Caco-2 (cell line): ENCODE results near the gene KLHDC9. TPM values are rescaled to one million over a fixed set of nuclear protein-coding genes. Genes with fewer than 3 reads are reported as not detected.
A peak's percentile ranks its signal among the peaks of the same experiment; 100 is the strongest.

Source experiments
- BruUV-seq: library from RNA; stranded (reverse); fragments of 400-500 nt; replicated peaks from 2 replicates; lab custom pipeline; 2021; lab: Mats Ljungman, UMichigan
- CTCF ChIA-PET: fragments of 300-600 bp; sonication (Branson Sonifier 250); formaldehyde crosslinking; loops from one replicate; lab custom pipeline; 2022; ENCODE audit warnings: antibody characterized with exemption; lab: Charles Lee
- POLR2A ChIA-PET: fragments of 300-600 bp; sonication (Branson Sonifier 250); formaldehyde crosslinking; loops from one replicate; lab custom pipeline; 2022; ENCODE audit warnings: antibody characterized with exemption; lab: Charles Lee
- DNase-seq, 2 experiments: peaks; one replicate each; pipeline versions ENCODE4 v3.0.0 to v3.0.0-alpha.2; 2020 to 2022
- H3K27me3 ChIP-seq: replicated peaks from 2 replicates; pipeline ENCODE4 v1.6.0; 2011; ENCODE audit warnings: low read length; ENCODE audit not compliant: control insufficient read depth, insufficient read depth
- H3K36me3 ChIP-seq: 2 replicates; pipeline ENCODE4 v1.5.1; 2011; ENCODE audit warnings: low read length; ENCODE audit not compliant: control insufficient read depth, insufficient read depth
- H3K4me1 ChIP-seq: fragments of 250-450 bp; sonication (Bioruptor Pico); 2 replicates; pipeline ENCODE4 v1.5.1; 2020; ENCODE audit warnings: mild to moderate bottlenecking
- H3K4me3 ChIP-seq: 2 replicates; pipeline ENCODE4 v1.5.1; 2011; ENCODE audit warnings: low read depth, mild to moderate bottlenecking, control low read depth, low read length
- H3K9me3 ChIP-seq: fragments of 250-450 bp; sonication (Bioruptor Pico); 2 replicates; pipeline ENCODE4 v1.5.1; 2020; ENCODE audit warnings: mild to moderate bottlenecking, moderate library complexity
- H3K27ac Mint-ChIP-seq: one replicate; pipeline ENCODE4 v1.8.0; 2022; ENCODE audit warnings: mixed read lengths; ENCODE audit not compliant: unreplicated experiment
- H3K27me3 Mint-ChIP-seq: one replicate; pipeline ENCODE4 v1.8.0; 2022; ENCODE audit warnings: mixed read lengths; ENCODE audit not compliant: insufficient read depth, unreplicated experiment
- H3K36me3 Mint-ChIP-seq: one replicate; pipeline ENCODE4 v1.8.0; 2022; ENCODE audit warnings: mild to moderate bottlenecking, mixed read lengths; ENCODE audit not compliant: insufficient read depth, unreplicated experiment
- H3K4me1 Mint-ChIP-seq: one replicate; pipeline ENCODE4 v1.8.0; 2022; ENCODE audit warnings: low read depth, mixed read lengths; ENCODE audit not compliant: unreplicated experiment
- H3K4me3 Mint-ChIP-seq: one replicate; pipeline ENCODE4 v1.8.0; 2022; ENCODE audit warnings: mild to moderate bottlenecking, moderate library complexity, mixed read lengths; ENCODE audit not compliant: unreplicated experiment
- H3K9me3 Mint-ChIP-seq: one replicate; pipeline ENCODE4 v1.8.0; 2022; ENCODE audit warnings: mixed read lengths; ENCODE audit not compliant: unreplicated experiment
- CTCF ChIP-seq, 2 experiments: fragments of 200-600 bp in 1 of 2; IDR thresholded peaks; 1 replicate in 1 of 2; 2 replicates in 1 of 2; pipeline versions ENCODE4 v1.5.1 to v1.8.0; 2011 to 2022; ENCODE audit warnings: antibody characterized with exemption in 1 of 2, control low read depth in 1 of 2, inconsistent platforms in 1 of 2, low read depth in 1 of 2, low read length in 1 of 2, mild to moderate bottlenecking in 1 of 2, moderate library complexity in 1 of 2; ENCODE audit not compliant: insufficient read depth in 1 of 2, severe bottlenecking in 1 of 2, unreplicated experiment in 1 of 2
- intact Hi-C: fragments of 100-400 bp; cut with micrococcal nuclease; formaldehyde crosslinking; loops from one replicate; pipeline ENCODE4 v1.10.0; 2022; ENCODE audit not compliant: unreplicated experiment
- total RNA-seq: library from RNA; stranded (reverse); gene quantifications from 2 replicates; pipeline ENCODE4 v1.2.3, GENCODE V29; 2022

KLHDC9 gene
- total RNA-seq, 1 experiment from 2014 or later = 2.0 TPM

GRCh38 chr1:161069731-161070270, 28.4 kb upstream of the KLHDC9 start, which contains the start of gene ARHGAP30:
TSS of gene ARHGAP30 (minus strand) at chr1:161069891. CDS start at chr1:161069624, 267 bp downstream.
- ChIA-PET POLR2A (interaction anchor here (0.6 kb wide), 1 partner anchor 299 kb away, joined by 3 read pairs; no protein-coding TSS in a partner anchor), CTCF (interaction anchor here (0.6 to 3.4 kb wide), 2 partner anchors 28 to 32 kb away, joined by 3 to 32 read pairs; partner anchors contain the start of gene KLHDC9)
- no TSS peak for BruUV-seq
- H3K36me3 Mint-ChIP-seq = peaks cover 4% of the 10 kb centered on the region
- peaks cover 9% of the 10 kb centered on the region for H3K4me1 Mint-ChIP-seq
- intact Hi-C loops = no loop called here
- H3K36me3 ChIP-seq = no peaks in the 10 kb centered on the region
- no peaks in the 10 kb centered on the region for H3K27me3 ChIP-seq
- H3K27ac Mint-ChIP-seq = no peak within 1 kb of the TSS
- H3K9me3 Mint-ChIP-seq = no peaks in the 10 kb centered on the region
- DNase-seq = no peak
- no peaks in the 10 kb centered on the region for H3K9me3 ChIP-seq
- H3K4me3 Mint-ChIP-seq = no peak within 1 kb of the TSS
- H3K27me3 Mint-ChIP-seq = no peaks in the 10 kb centered on the region
- H3K4me1 ChIP-seq = no peaks in the 10 kb centered on the region
- no peak for TF ChIP-seq CTCF (IDR thresholded peaks at IDR 0.05; ENCODE audit: insufficient read depth in 1 of 2, low read depth in 1 of 2, low read length in 1 of 2, severe bottlenecking in 1 of 2, unreplicated experiment in 1 of 2)
- no peak within 1 kb of the TSS for H3K4me3 ChIP-seq

GRCh38 chr1:161070761-161071160, 27.4 kb upstream of the KLHDC9 start:
- Mint-ChIP-seq H3K27ac (no peak overlapping the region), H3K4me3 (no peak overlapping the region), H3K9me3 (no peaks in the 10 kb centered on the region), H3K36me3 (peaks cover 4% of the 10 kb centered on the region), H3K27me3 (no peaks in the 10 kb centered on the region), H3K4me1 (peaks cover 9% of the 10 kb centered on the region)
- CTCF ChIA-PET = interaction anchor here (3.4 kb wide), 1 partner anchor 27 kb away, joined by 32 read pairs; the partner anchor contains the start of gene KLHDC9
- POLR2A ChIA-PET = no interaction called here
- BruUV-seq = no TSS peak
- no peak for TF ChIP-seq CTCF (IDR thresholded peaks at IDR 0.05; ENCODE audit: insufficient read depth in 1 of 2, low read depth in 1 of 2, low read length in 1 of 2, severe bottlenecking in 1 of 2, unreplicated experiment in 1 of 2)
- intact Hi-C loops = loop anchor here (1.0 kb wide), 2 partner anchors 69 to 77 kb away; no protein-coding TSS in a partner anchor
- no peaks in the 10 kb centered on the region for H3K27me3 ChIP-seq
- H3K9me3 ChIP-seq = no peaks in the 10 kb centered on the region
- no peaks in the 10 kb centered on the region for H3K36me3 ChIP-seq
- no peaks in the 10 kb centered on the region for H3K4me1 ChIP-seq
- no peak for DNase-seq
- no peak overlapping the region for H3K4me3 ChIP-seq

- Mint-ChIP-seq H3K4me3 (no peak overlapping the region), H3K27ac (no peak overlapping the region), H3K4me1 (peaks cover 9% of the 10 kb centered on the region), H3K27me3 (no peaks in the 10 kb centered on the region), H3K36me3 (peaks cover 4% of the 10 kb centered on the region), H3K9me3 (no peaks in the 10 kb centered on the region)
- DNase-seq = peak; percentile 78
- BruUV-seq = no TSS peak
- H3K27me3 ChIP-seq = no peaks in the 10 kb centered on the region
- no peaks in the 10 kb centered on the region for H3K9me3 ChIP-seq
- ChIA-PET POLR2A (interaction anchor here (0.6 to 1.7 kb wide), 3 partner anchors 49 to 308 kb away, joined by 3 to 4 read pairs (median 3); partner anchors contain the start of gene F11R), CTCF (interaction anchor here (0.6 to 3.4 kb wide), 10 partner anchors 12 to 94 kb away, joined by 3 to 32 read pairs (median 4); partner anchors contain the start of genes DEDD, F11R, KLHDC9 and PPOX)
- H3K36me3 ChIP-seq = no peaks in the 10 kb centered on the region
- intact Hi-C loops = loop anchor here (1.0 kb wide), 3 partner anchors 26 to 79 kb away; partner anchors contain the start of gene KLHDC9
- H3K4me1 ChIP-seq = no peaks in the 10 kb centered on the region
- TF ChIP-seq CTCF (IDR thresholded peaks at IDR 0.05; ENCODE audit: insufficient read depth in 1 of 2, low read depth in 1 of 2, low read length in 1 of 2, severe bottlenecking in 1 of 2, unreplicated experiment in 1 of 2) = peak; percentile 74 to 82
- H3K4me3 ChIP-seq = no peak overlapping the region
Measured at GRCh38 chr1:161071886-161072371, 26.2 kb upstream of the KLHDC9 start.
